HG03575 (cell line): ENCODE data around the gene AMBN.

Experiments
- ATAC-seq: cut with Tn5 transposase; IDR thresholded peaks from one replicate; pipeline ENCODE4 v1.9.1; 2021; ENCODE audit not compliant: unreplicated experiment, insufficient number of reproducible peaks, low FRiP score; ENCODE audit errors: extremely low read depth

AMBN gene, protein sequence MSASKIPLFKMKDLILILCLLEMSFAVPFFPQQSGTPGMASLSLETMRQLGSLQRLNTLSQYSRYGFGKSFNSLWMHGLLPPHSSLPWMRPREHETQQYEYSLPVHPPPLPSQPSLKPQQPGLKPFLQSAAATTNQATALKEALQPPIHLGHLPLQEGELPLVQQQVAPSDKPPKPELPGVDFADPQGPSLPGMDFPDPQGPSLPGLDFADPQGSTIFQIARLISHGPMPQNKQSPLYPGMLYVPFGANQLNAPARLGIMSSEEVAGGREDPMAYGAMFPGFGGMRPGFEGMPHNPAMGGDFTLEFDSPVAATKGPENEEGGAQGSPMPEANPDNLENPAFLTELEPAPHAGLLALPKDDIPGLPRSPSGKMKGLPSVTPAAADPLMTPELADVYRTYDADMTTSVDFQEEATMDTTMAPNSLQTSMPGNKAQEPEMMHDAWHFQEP

GRCh38 chr4:70591955-70592582 is at the start of gene AMBN:
AMBN (plus strand) TSS chr4:70592256; CDS start chr4:70592359, 103 bp downstream.
- ATAC-seq: no peak

DNA sequence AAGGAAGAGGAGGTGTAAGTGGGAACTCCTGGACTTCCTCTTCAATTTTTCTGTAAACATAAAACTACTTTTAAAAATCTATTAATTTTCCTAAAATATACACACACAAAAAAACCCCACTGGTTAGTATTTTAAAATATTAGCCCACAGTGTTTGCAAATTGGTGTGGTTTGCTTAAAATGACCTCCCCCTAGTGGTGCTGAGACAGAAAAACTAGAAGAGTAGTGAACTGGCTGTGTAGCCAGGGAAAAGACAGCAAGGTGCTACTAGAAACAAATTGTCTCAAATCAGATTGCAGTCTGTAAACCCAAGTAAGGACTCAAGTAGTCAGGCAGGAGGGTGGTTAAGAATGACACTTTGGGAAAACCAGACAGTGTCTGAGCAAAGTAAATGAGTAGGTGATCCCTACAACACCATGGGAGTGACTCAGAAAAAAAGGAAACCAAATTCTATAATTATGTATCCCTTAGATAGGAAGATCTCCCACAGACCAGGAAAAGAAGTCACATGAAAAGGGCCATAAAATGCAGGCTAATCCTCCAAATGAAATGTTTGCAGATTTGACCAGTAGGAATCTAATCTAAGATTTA is 47.7 kb upstream of the AMBN start:
- no peak for ATAC-seq

- ATAC-seq: no peak
These were observed 35.2 kb upstream of the AMBN start for GRCh38 chr4:70556856-70557255.

GRCh38 chr4:70559211-70559830 is 32.7 kb upstream of the AMBN start:
- peak; percentile 51 for ATAC-seq

DNA sequence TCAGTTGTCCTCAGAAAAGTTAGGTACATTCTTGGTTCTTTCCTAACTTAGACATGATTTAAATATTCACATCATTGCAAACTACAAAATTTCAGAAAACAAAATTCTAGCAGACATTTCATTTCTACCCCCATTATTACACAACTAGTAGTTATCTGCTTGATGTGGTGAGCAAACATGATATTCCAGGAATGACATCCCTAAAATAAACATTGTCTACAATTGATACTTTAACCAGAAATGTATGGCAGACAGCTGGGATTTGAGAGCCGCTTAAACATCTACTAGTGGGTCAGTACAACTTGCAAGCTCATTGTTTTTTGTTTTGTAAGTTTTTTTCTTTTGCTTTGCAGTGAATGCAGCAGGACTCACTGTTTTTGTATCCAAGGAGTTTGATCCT is 32.1 kb upstream of the AMBN start:
- no peak for ATAC-seq

GRCh38 chr4:70564033-70564432 is 28.0 kb upstream of the AMBN start:
- ATAC-seq: no peak

DNA sequence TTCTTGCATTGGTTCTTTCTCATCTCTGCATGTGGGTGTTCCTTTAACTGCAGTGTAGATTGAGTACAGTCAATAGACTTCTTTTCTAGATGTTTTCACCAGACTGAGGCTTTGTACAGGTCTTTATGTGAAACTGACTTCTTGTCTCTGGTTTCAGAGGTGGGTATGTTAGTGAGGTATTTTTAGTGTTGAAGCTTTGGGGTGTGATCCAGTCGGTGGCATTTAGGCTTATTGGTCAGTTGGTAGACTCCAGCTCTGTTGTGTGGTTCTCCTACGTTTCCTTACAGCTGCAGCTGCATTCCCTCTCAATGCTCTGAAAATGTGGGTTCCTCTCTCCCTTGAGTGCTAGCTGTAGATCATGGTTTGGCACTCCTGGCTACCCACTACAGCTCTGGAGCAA is 21.3 kb upstream of the AMBN start:
- ATAC-seq: no peak

DNA sequence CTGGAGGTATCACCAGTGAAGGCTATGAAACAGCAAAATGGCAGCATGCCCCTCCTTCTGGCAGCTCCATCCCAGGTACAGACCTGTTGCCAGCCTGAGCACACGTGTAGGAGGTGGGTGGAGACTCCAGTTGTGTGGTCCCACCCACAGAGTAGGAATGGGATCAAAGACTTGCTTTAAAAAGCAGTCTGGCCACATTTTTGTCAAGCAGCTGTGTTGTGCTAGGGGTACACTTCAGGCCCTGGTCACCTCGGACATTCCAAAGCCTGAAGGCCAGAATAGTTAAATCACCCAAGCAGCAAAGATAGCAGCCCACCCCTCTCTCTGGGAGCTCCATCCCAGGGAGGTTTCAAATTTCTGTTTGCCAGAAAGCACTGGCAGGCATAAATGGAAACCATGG is 20.3 kb upstream of the AMBN start:
- no peak for ATAC-seq

DNA sequence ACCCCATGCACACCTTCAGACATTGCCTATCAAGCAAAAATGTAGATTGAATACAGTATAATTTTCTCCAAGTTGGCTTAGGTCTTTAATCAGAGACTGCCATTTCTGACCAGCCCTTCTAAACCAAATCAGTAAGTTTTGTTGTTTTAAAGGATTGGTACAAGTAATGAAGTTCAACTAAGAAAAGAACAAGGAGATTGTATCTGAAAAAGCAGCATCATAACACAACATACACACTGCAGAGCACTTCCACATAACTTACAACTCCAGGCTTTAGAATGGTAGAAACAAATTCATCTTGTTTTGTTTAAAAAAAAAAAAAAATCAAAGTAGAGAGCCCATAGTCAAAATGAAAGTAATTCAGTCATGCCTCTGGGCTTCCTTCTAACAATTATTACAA is 16.1 kb upstream of the AMBN start:
- ATAC-seq: no peak

- ATAC-seq: no peak
These were observed 14.7 kb upstream of the AMBN start for GRCh38 chr4:70577220-70577927.

GRCh38 chr4:70581980-70582379 is 10.1 kb upstream of the AMBN start:
- no peak for ATAC-seq

GRCh38 chr4:70583952-70584834 is 7.9 kb upstream of the AMBN start:
- ATAC-seq: no peak

DNA sequence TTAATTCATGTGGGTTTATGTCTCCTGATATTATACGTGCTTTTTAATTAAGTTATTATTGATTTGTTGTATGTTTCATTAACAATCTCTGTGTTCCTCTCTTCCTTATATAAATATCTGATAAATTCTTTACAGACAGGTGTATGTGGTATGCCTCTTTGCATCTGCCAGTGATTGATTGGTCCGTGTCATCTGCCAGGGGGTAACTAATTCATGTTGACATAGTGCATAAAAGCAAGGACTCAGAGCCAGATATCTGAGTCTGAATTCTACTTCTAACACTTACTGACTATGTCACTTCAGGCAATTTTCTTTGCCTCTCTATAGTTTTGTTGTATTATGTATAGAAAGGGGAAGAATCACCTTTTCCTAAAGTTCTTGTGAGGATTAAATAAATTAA is 5.2 kb upstream of the AMBN start:
- ATAC-seq: no peak

- no peak for ATAC-seq
These were observed 2.3 kb upstream of the AMBN start for GRCh38 chr4:70589785-70590184.

GRCh38 chr4:70594196-70594595 is 2.1 kb downstream of the AMBN start:
- ATAC-seq: no peak

DNA sequence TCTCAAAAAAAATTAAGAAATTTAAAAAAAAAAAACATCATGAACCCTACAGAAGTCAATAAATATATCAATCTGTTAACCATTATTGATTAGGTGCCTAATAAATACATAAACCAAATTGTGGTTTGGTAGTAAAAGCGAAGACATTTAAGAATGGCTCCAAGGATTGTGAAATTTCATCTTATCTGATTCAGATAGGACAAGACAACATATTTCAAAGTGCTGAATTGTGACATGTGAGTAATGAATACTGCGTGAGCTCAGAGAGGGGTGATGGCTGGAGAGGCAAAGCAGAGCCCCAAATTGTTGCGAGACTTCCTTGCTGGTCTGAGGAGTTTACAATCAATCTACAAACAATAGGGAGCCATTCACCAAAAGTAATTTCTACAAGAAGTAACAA is 8.2 kb downstream of the AMBN start:
- no peak for ATAC-seq

GRCh38 chr4:70600977-70601376 is 8.9 kb downstream of the AMBN start:
- no peak for ATAC-seq

DNA sequence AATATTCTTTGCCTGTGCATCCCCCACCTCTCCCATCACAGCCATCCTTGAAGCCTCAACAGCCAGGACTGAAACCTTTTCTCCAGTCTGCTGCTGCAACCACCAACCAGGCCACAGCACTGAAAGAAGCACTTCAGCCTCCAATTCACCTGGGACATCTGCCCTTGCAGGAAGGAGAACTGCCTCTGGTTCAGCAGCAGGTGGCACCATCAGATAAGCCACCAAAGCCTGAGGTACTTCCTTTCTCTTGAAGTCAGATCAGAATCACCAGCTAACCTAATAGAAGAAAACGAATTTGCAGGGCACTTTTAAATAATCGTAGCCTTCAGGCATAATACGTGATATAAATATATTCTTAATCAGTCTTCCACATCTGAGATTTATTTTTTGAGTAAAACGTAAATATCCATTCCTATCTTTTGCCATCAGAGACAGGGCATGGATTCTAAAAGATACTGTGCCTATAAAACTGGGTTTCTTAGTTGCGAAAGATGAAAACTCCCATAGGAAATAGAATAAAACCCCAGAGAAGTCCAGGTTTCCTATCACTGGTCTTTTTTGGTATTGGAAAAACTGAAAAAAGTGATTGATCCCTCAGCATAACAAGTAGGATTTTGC is 9.5 kb downstream of the AMBN start:
- peak; percentile 94 for ATAC-seq
